GM21825 (cell line): ENCODE data around the gene C9orf57.
"Not testable (repeated sequence)": the region's sequence is repeated elsewhere in the genome, so short reads cannot be mapped to it uniquely, and the experiment has no call there.

Experiments used
- ATAC-seq: cut with Tn5 transposase; IDR thresholded peaks from one replicate; pipeline ENCODE4 v1.9.1; 2021; ENCODE audit warnings: mild to moderate bottlenecking, moderate library complexity; ENCODE audit not compliant: unreplicated experiment

The C9orf57 gene

GRCh38 chr9:72060513-72060912 lies at the start of gene C9orf57:
Gene C9orf57 (minus strand): TSS chr9:72060613. CDS start chr9:72059331, 1,282 bp downstream.
- ATAC-seq: no peak

- no peak for ATAC-seq
These were observed 42.1 kb upstream of the C9orf57 start for GRCh38 chr9:72102520-72102919.

GRCh38 chr9:72095520-72095919 lies 35.1 kb upstream of the C9orf57 start:
- ATAC-seq: not testable (repeated sequence)

GRCh38 chr9:72092820-72093219 lies 32.4 kb upstream of the C9orf57 start:
- no peak for ATAC-seq

- ATAC-seq: no peak
These were observed 29.2 kb upstream of the C9orf57 start for GRCh38 chr9:72089451-72090130.

GRCh38 chr9:72082536-72082935 lies 22.1 kb upstream of the C9orf57 start:
- ATAC-seq: no peak

GRCh38 chr9:72074666-72075065 lies 14.3 kb upstream of the C9orf57 start:
- ATAC-seq: not testable (repeated sequence)

GRCh38 chr9:72065076-72065475 lies 4.7 kb upstream of the C9orf57 start:
- no peak for ATAC-seq

GRCh38 chr9:72052122-72052521 lies 8.3 kb downstream of the C9orf57 start:
- no peak for ATAC-seq

- ATAC-seq: no peak
These were observed 11.6 kb downstream of the C9orf57 start for GRCh38 chr9:72048850-72049249.

GRCh38 chr9:72046630-72047456 lies 13.6 kb downstream of the C9orf57 start:
- ATAC-seq: no peak

GRCh38 chr9:72044095-72044494 lies 16.3 kb downstream of the C9orf57 start:
- ATAC-seq: no peak

GRCh38 chr9:72043576-72043975 lies 16.8 kb downstream of the C9orf57 start:
- no peak for ATAC-seq

- ATAC-seq: no peak
These were observed 17.5 kb downstream of the C9orf57 start for GRCh38 chr9:72042928-72043327.

- ATAC-seq: no peak
These were observed 18.6 kb downstream of the C9orf57 start for GRCh38 chr9:72041775-72042194.

- no peak for ATAC-seq
These were observed 19.0 kb downstream of the C9orf57 start for GRCh38 chr9:72041369-72041768.

GRCh38 chr9:72039532-72039931 lies 20.9 kb downstream of the C9orf57 start:
- peak; percentile 44 for ATAC-seq

- ATAC-seq: peak; percentile 85
These were observed 21.5 kb downstream of the C9orf57 start for GRCh38 chr9:72038890-72039410.

- no peak for ATAC-seq
These were observed 22.0 kb downstream of the C9orf57 start for GRCh38 chr9:72038408-72038807.

- no peak for ATAC-seq
These were observed 22.8 kb downstream of the C9orf57 start for GRCh38 chr9:72037571-72037970.

- ATAC-seq: no peak
These were observed 29.6 kb downstream of the C9orf57 start for GRCh38 chr9:72030767-72031166.

- ATAC-seq: no peak
These were observed 30.4 kb downstream of the C9orf57 start for GRCh38 chr9:72029986-72030385.
